GM12865 (cell line): Measurements from ENCODE around the gene FKBP4.
A peak's percentile ranks its signal among the peaks of the same experiment; 100 is the strongest.
"Not testable (repeated sequence)": the region's sequence is repeated elsewhere in the genome, so short reads cannot be mapped to it uniquely, and the experiment has no call there.

Source experiments
- DNase-seq: peaks from one replicate; pipeline ENCODE4 v3.0.0; 2010; ENCODE audit warnings: low read depth
- H3K4me3 ChIP-seq: 2 replicates; pipeline ENCODE4 v1.5.1; 2011; ENCODE audit warnings: mild to moderate bottlenecking, low read depth, low read length, control low read depth
- CTCF ChIP-seq: IDR thresholded peaks from 2 replicates; pipeline ENCODE4 v1.5.1; 2011; ENCODE audit warnings: low read length, control low read depth, low read depth, inconsistent platforms; ENCODE audit not compliant: insufficient read depth; ENCODE audit errors: missing control alignments

FKBP4 gene

GRCh38 chr12:2765608-2766007 lies 29.2 kb upstream of the FKBP4 start:
- no peak overlapping the region for H3K4me3 ChIP-seq
- DNase-seq = no peak
- no peak for TF ChIP-seq CTCF

- no peak for TF ChIP-seq CTCF
- no peak overlapping the region for H3K4me3 ChIP-seq
- DNase-seq = peak; percentile 13
These were observed 26.4 kb upstream of the FKBP4 start for GRCh38 chr12:2768224-2768961.

GRCh38 chr12:2769866-2770533 lies 24.8 kb upstream of the FKBP4 start:
- H3K4me3 ChIP-seq = no peak overlapping the region
- DNase-seq = no peak
- no peak for TF ChIP-seq CTCF

GRCh38 chr12:2770544-2770943 lies 24.2 kb upstream of the FKBP4 start:
- not testable (repeated sequence) for DNase-seq, H3K4me3 ChIP-seq

GRCh38 chr12:2772370-2772769 lies 22.4 kb upstream of the FKBP4 start:
- no peak for TF ChIP-seq CTCF
- H3K4me3 ChIP-seq = no peak overlapping the region
- DNase-seq = no peak

GRCh38 chr12:2773199-2773875 lies 21.4 kb upstream of the FKBP4 start:
- no peak for TF ChIP-seq CTCF
- H3K4me3 ChIP-seq = no peak overlapping the region
- DNase-seq = no peak

GRCh38 chr12:2775431-2775830 lies 19.3 kb upstream of the FKBP4 start:
- no peak for TF ChIP-seq CTCF
- no peak overlapping the region for H3K4me3 ChIP-seq

More at GRCh38 chr12:2775431-2775830, 19.3 kb upstream of the FKBP4 start:
- no peak for DNase-seq
